Heart left ventricle (tissue), 16 donors: ENCODE measurements around the gene PLCH1. TPM values are rescaled to one million over a fixed set of nuclear protein-coding genes. Genes with fewer than 3 reads are reported as not detected.

ENCODE experiments used
- ATAC-seq, 4 donors: fragments of 200-7000 bp; cut with Tn5 transposase; one replicate each; pipeline ENCODE4 v1.9.1; 2020 to 2022; ENCODE audit warnings: moderate library complexity in 4 of 4, mild to moderate bottlenecking in 3 of 4, moderate number of reproducible peaks in 1 of 4
- DNase-seq, 5 donors: peaks; one replicate each; pipeline ENCODE4 v3.0.0-alpha.2; 2020
- H3K27ac ChIP-seq, 12 donors: fragments of 200-600 bp; sonication (generic) in 4 of 12; one replicate each; pipeline versions ENCODE4 v1.5.0 to v1.8.0; 2016 to 2022; ENCODE audit warnings: mild to moderate bottlenecking in 2 of 12
- H3K27me3 ChIP-seq, 9 donors: fragments of 200-600 bp; sonication (generic) in 2 of 9; one replicate each; pipeline versions ENCODE4 v1.5.1 to v1.8.0; 2016 to 2022; ENCODE audit warnings: mild to moderate bottlenecking in 3 of 9
- H3K36me3 ChIP-seq, 9 donors: fragments of 200-600 bp; sonication (generic) in 2 of 9; one replicate each; pipeline versions ENCODE4 v1.5.0 to v1.8.0; 2018 to 2022; ENCODE audit warnings: mild to moderate bottlenecking in 2 of 9
- H3K4me1 ChIP-seq, 12 donors: fragments of 200-600 bp; sonication (generic) in 4 of 12; one replicate each; pipeline versions ENCODE4 v1.5.0 to v1.8.0; 2016 to 2022; ENCODE audit warnings: mild to moderate bottlenecking in 3 of 12
- H3K4me3 ChIP-seq, 12 donors: fragments of 200-600 bp; sonication (generic) in 4 of 12; one replicate each; pipeline versions ENCODE4 v1.5.0 to v1.8.0; 2017 to 2022; ENCODE audit warnings: mild to moderate bottlenecking in 9 of 12, moderate library complexity in 4 of 12
- H3K9me3 ChIP-seq, 12 donors: fragments of 200-600 bp; sonication (generic) in 4 of 12; one replicate each; pipeline versions ENCODE4 v1.5.0 to v1.8.0; 2016 to 2022; ENCODE audit warnings: mild to moderate bottlenecking in 1 of 12
- POLR2A ChIP-seq, 2 donors: fragments of 450-650 bp; IDR thresholded peaks; one replicate each; pipeline ENCODE4 v1.6.1; 2017; ENCODE audit warnings: antibody characterized with exemption in 2 of 2, mild to moderate bottlenecking in 2 of 2, moderate library complexity in 2 of 2
- WGBS, 4 donors: extraction: QIAGEN DNeasy Blood & Tissue Kit in 2 of 4; methylation state at CpG; one replicate each; pipeline versions ENCODE4 v1.1.5 to v1.1.7; 2013 to 2018; 5-methylcytosine and 5-hydroxymethylcytosine counted together
- intact Hi-C, 10 donors: fragments of 100-400 bp; cut with DNase I; formaldehyde crosslinking; loops; one replicate each; pipeline versions ENCODE4 v1.11.1 to v1.14.2; 2022
- polyA plus RNA-seq, 2 donors: library from polyadenylated mRNA; stranded (reverse); fragments of 200-250 nt; gene quantifications; one replicate each; pipeline ENCODE4 v1.2.3, GENCODE V29; 2013
- total RNA-seq, 9 donors: library from RNA; depleted of rRNA in 2 of 9; stranded (reverse); fragments of >200 nt in 2 of 9; fragmentation: NEBNext Ultra II Directional in 3 of 9; extraction: Animal tissue kit (Norgen Biotek cat#: 25700) in 3 of 9; gene quantifications; one replicate each; pipeline versions ENCODE4 v1.1.0 to v1.2.4, GENCODE V29; 2016 to 2023
- TF ChIP-seq, protein P1 (sequence below), 12 donors: fragments of 200-600 bp; sonication (generic) in 4 of 12; IDR thresholded peaks; one replicate each; pipeline versions ENCODE4 v1.5.0 to v1.8.0; 2018 to 2022; ENCODE audit warnings: antibody characterized with exemption in 12 of 12, mild to moderate bottlenecking in 5 of 12
- donor health status: ischemic (EF 13 %, LVEDD 7.1; RV severe dilation, severe dysfunction).
- donor health status: healthy with polysubstance abuse.
- donor health status: DM: no; HTN: yes; CAD: no.
- donor health status: DM: no; HTN: no; CAD: no.
- donor health status: ischemic (EF 25% LVEDD 6.9; RV normal size, moderate dysfunction).
- donor health status: ischemic (EF 25% LVEDD 5.7; RV mildly dilated, moderate dysfunction).
- donor health status: healthy.
- donor health status: DM: yes; HTN: yes; CAD: no.
- donor health status: ischemic (EF 35%, LVEDD 5.7; RV mildly dilated, moderate dysfunction).
- donor health status: nonischemic (EF 11% LVEDD 7.7; RV severe dilation, severe dysfunction).
- donor health status: DM: yes; HTN: yes; CAD: no.
- donor health status: PGD.
- donor health status: ischemic (EF 29% LVEDD 5.4; RV normal size, mild dysfunction).
- donor health status: nonischemic (EF 23%, LVEDD 6.1; RV moderate dilation, normal function).

PLCH1 gene
- total and polyA plus RNA-seq, 11 donors, result 0.07 to 2.7 (median 0.23) TPM

DNA sequence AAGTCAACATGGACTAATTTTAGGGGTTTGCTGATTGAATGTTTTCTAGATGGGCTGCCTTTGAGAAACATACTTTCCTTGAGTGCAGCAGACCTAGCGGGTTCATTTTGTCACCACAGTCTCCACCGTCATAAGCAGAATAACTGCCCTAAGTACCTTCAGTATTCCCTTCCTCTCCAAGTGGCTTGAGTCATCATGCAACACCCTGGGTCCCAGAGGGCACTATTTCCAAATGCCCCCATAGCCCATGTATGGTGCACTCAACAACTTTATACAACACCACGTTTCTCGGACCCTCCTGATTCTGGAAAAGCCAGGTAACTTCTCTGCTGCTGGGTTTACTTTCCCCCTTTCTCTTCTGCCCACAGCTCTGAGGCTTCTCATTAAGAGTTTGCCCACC lies 300.1 kb downstream of the PLCH1 start:
- Histone ChIP-seq H3K4me3 (no peak overlapping the region), H3K27ac (no peak overlapping the region), H3K36me3 (no peaks in the 10 kb centered on the region), H3K9me3 (no peaks in the 10 kb centered on the region), H3K27me3 (no peaks in the 10 kb centered on the region), H3K4me1 (peaks cover 0 to 18% (median 0%) of the 10 kb centered on the region in 12 donors)
- ATAC-seq, result no peak
- intact Hi-C loops, result no loop called here
- DNase-seq, result no peak
- 90 to 93% (median 92%) methylated on average over 4 of the region's 4 CpGs for WGBS, 4 donors
- TF ChIP-seq, protein P1, sequence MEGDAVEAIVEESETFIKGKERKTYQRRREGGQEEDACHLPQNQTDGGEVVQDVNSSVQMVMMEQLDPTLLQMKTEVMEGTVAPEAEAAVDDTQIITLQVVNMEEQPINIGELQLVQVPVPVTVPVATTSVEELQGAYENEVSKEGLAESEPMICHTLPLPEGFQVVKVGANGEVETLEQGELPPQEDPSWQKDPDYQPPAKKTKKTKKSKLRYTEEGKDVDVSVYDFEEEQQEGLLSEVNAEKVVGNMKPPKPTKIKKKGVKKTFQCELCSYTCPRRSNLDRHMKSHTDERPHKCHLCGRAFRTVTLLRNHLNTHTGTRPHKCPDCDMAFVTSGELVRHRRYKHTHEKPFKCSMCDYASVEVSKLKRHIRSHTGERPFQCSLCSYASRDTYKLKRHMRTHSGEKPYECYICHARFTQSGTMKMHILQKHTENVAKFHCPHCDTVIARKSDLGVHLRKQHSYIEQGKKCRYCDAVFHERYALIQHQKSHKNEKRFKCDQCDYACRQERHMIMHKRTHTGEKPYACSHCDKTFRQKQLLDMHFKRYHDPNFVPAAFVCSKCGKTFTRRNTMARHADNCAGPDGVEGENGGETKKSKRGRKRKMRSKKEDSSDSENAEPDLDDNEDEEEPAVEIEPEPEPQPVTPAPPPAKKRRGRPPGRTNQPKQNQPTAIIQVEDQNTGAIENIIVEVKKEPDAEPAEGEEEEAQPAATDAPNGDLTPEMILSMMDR (IDR thresholded peaks at IDR 0.05), result no peak
- no peak for TF ChIP-seq POLR2A (IDR thresholded peaks at IDR 0.05)

DNA sequence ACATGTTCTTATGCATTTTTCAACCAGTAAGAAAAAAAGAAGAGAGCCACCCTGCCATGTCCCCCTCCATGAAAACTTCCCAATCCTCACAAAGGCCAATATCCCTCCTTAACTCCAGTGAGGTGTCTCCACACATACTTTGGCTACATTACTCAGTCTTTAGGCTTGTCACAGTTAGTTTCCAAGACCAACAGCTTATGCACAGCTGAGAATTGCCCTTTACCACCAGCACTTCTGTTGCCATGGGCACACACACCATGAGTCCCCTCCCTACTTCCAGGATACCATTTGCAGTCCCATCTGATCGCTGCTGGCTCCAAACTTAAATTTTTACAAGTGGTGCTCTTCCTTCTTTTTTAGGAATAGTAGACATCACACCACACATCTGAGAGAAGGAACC lies 301.1 kb downstream of the PLCH1 start:
- no peaks in the 10 kb centered on the region for H3K9me3 ChIP-seq
- H3K27ac ChIP-seq, result no peak overlapping the region
- DNase-seq (no peak), ATAC-seq (no peak)
- H3K4me1 ChIP-seq, result peaks cover 0 to 11% (median 0%) of the 10 kb centered on the region in 12 donors
- intact Hi-C loops, result no loop called here
- H3K36me3 ChIP-seq, result no peaks in the 10 kb centered on the region
- WGBS, 4 donors, result 71 to 85% (median 80%) methylated on average over 1 of the region's 1 CpG
- H3K27me3 ChIP-seq, result no peaks in the 10 kb centered on the region
- TF ChIP-seq, protein P1 (IDR thresholded peaks at IDR 0.05), result no peak
- no peak for TF ChIP-seq POLR2A (IDR thresholded peaks at IDR 0.05)
- no peak overlapping the region for H3K4me3 ChIP-seq

DNA sequence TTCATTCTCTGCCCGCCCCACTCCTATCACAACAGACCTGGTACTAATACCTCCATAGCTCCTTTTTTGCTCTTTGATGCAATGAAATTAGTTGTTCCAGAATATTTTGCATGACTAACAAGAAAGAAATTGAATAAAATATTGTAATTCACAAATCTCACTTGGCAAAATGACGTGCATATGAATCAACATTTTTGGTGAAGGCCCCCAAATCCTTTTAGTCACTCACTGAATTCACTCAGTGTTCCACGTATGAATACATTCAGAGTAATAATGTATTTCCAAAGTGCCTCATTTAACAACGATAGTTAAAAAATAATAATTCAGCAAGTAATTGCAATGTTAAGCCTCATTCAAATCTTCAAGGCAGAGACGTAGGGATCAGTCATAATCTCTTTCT lies 302.8 kb downstream of the PLCH1 start:
- Histone ChIP-seq H3K9me3 (no peaks in the 10 kb centered on the region), H3K27me3 (no peaks in the 10 kb centered on the region), H3K4me3 (no peak overlapping the region), H3K4me1 (no peaks in the 10 kb centered on the region), H3K36me3 (no peaks in the 10 kb centered on the region), H3K27ac (no peak overlapping the region)
- WGBS, 4 donors, result 80 to 85% (median 84%) methylated on average over 5 of the region's 5 CpGs
- no peak for ATAC-seq
- intact Hi-C loops, result no loop called here
- DNase-seq, result no peak
- TF ChIP-seq, protein P1 (IDR thresholded peaks at IDR 0.05), result no peak
- TF ChIP-seq POLR2A (IDR thresholded peaks at IDR 0.05), result no peak

DNA sequence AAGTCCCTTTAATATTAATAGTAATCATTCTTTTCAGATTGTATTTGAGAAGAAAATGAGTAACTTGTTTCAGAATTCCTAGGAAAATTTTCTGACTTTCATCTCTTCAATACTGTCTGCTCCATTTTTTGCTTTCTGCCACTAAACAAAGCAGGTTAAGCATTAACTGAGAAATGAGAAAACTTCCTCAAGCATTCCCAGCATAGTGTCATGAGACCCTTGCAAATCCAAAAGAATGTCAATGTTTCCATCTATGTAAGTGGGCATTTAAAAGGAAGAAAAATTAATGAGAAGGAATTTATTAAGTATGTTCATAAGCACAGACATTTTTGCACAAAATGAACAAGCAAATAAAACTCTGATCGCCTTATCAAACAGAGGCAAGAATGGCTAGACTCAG lies 303.4 kb downstream of the PLCH1 start:
- Histone ChIP-seq H3K4me3 (no peak overlapping the region), H3K4me1 (no peaks in the 10 kb centered on the region), H3K27me3 (no peaks in the 10 kb centered on the region), H3K27ac (no peak overlapping the region), H3K36me3 (no peaks in the 10 kb centered on the region), H3K9me3 (no peaks in the 10 kb centered on the region)
- no peak for TF ChIP-seq POLR2A (IDR thresholded peaks at IDR 0.05)
- TF ChIP-seq, protein P1 (IDR thresholded peaks at IDR 0.05), result no peak
- intact Hi-C loops, result no loop called here
- no peak for DNase-seq
- 83 to 97% (median 93%) methylated on average over 1 of the region's 1 CpG for WGBS, 4 donors
- no peak for ATAC-seq
